SU-DHL-6 (cell line): ENCODE data around the gene CBL.

Experiments used
- H2AFZ ChIP-seq: fragments of 200-600 bp; sonication (generic); 2 replicates; pipeline ENCODE4 v1.6.1; 2014; ENCODE audit warnings: low read depth, mild to moderate bottlenecking, moderate library complexity, mixed read lengths, antibody characterized with exemption, low read length; ENCODE audit not compliant: severe bottlenecking
- H3F3A ChIP-seq: fragments of 200-600 bp; shearing (Covaris generic); 2 replicates; pipeline ENCODE4 v1.6.0; 2016; ENCODE audit warnings: antibody characterized with exemption, mild to moderate bottlenecking; ENCODE audit not compliant: insufficient read depth
- H3K27ac ChIP-seq: fragments of 200-600 bp; sonication (generic); 2 replicates; pipeline ENCODE4 v1.5.1; 2016; ENCODE audit warnings: low read depth, mild to moderate bottlenecking, low read length, moderate library complexity, mixed read lengths
- H3K27me3 ChIP-seq: fragments of 200-600 bp; sonication (generic), shearing (Covaris generic); 2 replicates; pipeline ENCODE4 v1.6.0; 2014; ENCODE audit warnings: mild to moderate bottlenecking, low read length
- H3K36me3 ChIP-seq: fragments of 200-600 bp; sonication (generic); 2 replicates; pipeline ENCODE4 v1.6.1; 2014; ENCODE audit warnings: mild to moderate bottlenecking, low read length, mixed read lengths
- H3K4me2 ChIP-seq: fragments of 300-600, 200-600 bp; shearing (Covaris generic), sonication (generic); 2 replicates; pipeline ENCODE4 v1.6.0; 2014; ENCODE audit warnings: low read length, low read depth, mild to moderate bottlenecking; ENCODE audit not compliant: poor library complexity, severe bottlenecking
- H3K4me3 ChIP-seq: fragments of 200-600 bp; sonication (generic); 2 replicates; pipeline ENCODE4 v1.5.1; 2014; ENCODE audit warnings: antibody characterized with exemption, low read length, mild to moderate bottlenecking, mixed read lengths; ENCODE audit not compliant: insufficient read depth, poor library complexity, severe bottlenecking
- H3K79me2 ChIP-seq: fragments of 200-600 bp; sonication (generic); 2 replicates; pipeline ENCODE4 v1.6.1; 2014; ENCODE audit warnings: mild to moderate bottlenecking, low read length, moderate library complexity; ENCODE audit not compliant: insufficient read depth
- H3K9ac ChIP-seq: fragments of 200-600 bp; sonication (generic); 2 replicates; pipeline ENCODE4 v1.7.0; 2014; ENCODE audit warnings: mild to moderate bottlenecking, low read length
- H3K9me2 ChIP-seq: fragments of 200-600 bp; sonication (generic); replicated peaks from 2 replicates; pipeline ENCODE4 v1.6.1; 2014; ENCODE audit warnings: low read length; ENCODE audit not compliant: insufficient read depth
- H3K9me3 ChIP-seq: fragments of 200-600 bp; sonication (generic); 2 replicates; pipeline ENCODE4 v1.6.1; 2014; ENCODE audit warnings: low read length, mixed read lengths; ENCODE audit not compliant: insufficient read depth
- H4K20me1 ChIP-seq: fragments of 200-600 bp; sonication (generic); 2 replicates; pipeline ENCODE4 v1.6.1; 2014; ENCODE audit warnings: low read depth, mild to moderate bottlenecking, antibody characterized with exemption, low read length, moderate library complexity, mixed read lengths
- EZH2phosphoT487 ChIP-seq: fragments of 200-600 bp; sonication (generic), shearing (Covaris generic); conservative IDR thresholded peaks from 2 replicates; pipeline ENCODE4 v1.6.1; 2018; ENCODE audit warnings: mild to moderate bottlenecking, antibody characterized with exemption, low read length, moderate library complexity, mixed read lengths
- TF ChIP-seq, protein P1 (sequence below): fragments of 200-600 bp; sonication (generic); IDR thresholded peaks from one replicate; pipeline ENCODE4 v1.5.1; 2017; ENCODE audit warnings: antibody characterized with exemption, mild to moderate bottlenecking, low read length, moderate library complexity; ENCODE audit not compliant: insufficient read depth, poor library complexity, severe bottlenecking

The CBL gene

DNA sequence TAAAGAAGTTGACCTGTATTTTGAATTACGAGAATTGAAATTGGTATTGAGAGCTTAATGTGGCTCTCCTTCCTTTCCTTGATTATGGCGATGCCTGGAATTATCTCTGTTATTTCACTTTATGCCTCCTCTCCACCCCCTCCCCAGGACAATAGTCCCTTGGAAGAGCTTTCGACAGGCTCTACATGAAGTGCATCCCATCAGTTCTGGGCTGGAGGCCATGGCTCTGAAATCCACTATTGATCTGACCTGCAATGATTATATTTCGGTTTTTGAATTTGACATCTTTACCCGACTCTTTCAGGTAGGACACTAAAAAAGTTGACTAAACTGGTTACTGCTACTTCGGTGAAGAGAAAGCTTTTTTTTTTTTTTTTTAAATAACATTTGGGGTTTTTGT, 67.6 kb downstream of the CBL start:
- H3K9me2 ChIP-seq, result no peaks in the 10 kb centered on the region
- H4K20me1 ChIP-seq, result no peaks in the 10 kb centered on the region
- H3K36me3 ChIP-seq, result peaks cover 30% of the 10 kb centered on the region; the same call in 1 of the 2 replicates
- no peaks in the 10 kb centered on the region for H3K9me3 ChIP-seq
- TF ChIP-seq EZH2phosphoT487, result no peak
- TF ChIP-seq, protein P1, sequence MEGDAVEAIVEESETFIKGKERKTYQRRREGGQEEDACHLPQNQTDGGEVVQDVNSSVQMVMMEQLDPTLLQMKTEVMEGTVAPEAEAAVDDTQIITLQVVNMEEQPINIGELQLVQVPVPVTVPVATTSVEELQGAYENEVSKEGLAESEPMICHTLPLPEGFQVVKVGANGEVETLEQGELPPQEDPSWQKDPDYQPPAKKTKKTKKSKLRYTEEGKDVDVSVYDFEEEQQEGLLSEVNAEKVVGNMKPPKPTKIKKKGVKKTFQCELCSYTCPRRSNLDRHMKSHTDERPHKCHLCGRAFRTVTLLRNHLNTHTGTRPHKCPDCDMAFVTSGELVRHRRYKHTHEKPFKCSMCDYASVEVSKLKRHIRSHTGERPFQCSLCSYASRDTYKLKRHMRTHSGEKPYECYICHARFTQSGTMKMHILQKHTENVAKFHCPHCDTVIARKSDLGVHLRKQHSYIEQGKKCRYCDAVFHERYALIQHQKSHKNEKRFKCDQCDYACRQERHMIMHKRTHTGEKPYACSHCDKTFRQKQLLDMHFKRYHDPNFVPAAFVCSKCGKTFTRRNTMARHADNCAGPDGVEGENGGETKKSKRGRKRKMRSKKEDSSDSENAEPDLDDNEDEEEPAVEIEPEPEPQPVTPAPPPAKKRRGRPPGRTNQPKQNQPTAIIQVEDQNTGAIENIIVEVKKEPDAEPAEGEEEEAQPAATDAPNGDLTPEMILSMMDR, result no peak
- H3K27ac ChIP-seq, result no peak overlapping the region
- no peaks in the 10 kb centered on the region for H3K27me3 ChIP-seq
- H3F3A ChIP-seq, result no peaks in the 10 kb centered on the region; the same call in 1 of the 2 replicates
- peaks cover 8% of the 10 kb centered on the region for H3K79me2 ChIP-seq
- no peak overlapping the region for H2AFZ ChIP-seq
- H3K9ac ChIP-seq, result no peak overlapping the region
- no peak overlapping the region for H3K4me3 ChIP-seq
- no peak overlapping the region for H3K4me2 ChIP-seq

DNA sequence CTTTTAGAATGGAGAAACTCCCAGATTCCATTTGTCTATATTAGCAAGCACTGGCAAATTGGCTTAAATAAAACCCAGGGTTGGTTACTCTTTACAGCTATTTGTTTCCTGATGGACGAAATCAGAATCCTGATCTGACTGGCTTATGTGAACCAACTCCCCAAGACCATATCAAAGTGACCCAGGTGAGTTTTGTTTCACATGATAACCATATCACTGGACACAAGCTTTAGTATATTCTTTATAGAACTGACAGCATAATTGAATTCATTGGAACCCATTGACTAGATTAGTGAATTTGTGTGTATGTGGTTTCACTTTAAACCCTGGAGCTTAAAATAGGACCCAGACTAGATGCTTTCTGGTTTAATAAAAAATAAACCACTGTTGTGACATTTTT, 71.5 kb downstream of the CBL start:
- Histone ChIP-seq H2AFZ (no peak overlapping the region), H3K4me2 (no peak overlapping the region), H3K79me2 (no peaks in the 10 kb centered on the region), H3K9me2 (no peaks in the 10 kb centered on the region), H3K4me3 (no peak overlapping the region), H3F3A (no peaks in the 10 kb centered on the region), H3K27me3 (no peaks in the 10 kb centered on the region), H3K36me3 (peaks cover 39% of the 10 kb centered on the region; the same call in 1 of the 2 replicates), H3K27ac (no peak overlapping the region), H3K9ac (no peak overlapping the region), H4K20me1 (no peaks in the 10 kb centered on the region), H3K9me3 (no peaks in the 10 kb centered on the region)
- TF ChIP-seq, protein P1, result no peak
- no peak for TF ChIP-seq EZH2phosphoT487

DNA sequence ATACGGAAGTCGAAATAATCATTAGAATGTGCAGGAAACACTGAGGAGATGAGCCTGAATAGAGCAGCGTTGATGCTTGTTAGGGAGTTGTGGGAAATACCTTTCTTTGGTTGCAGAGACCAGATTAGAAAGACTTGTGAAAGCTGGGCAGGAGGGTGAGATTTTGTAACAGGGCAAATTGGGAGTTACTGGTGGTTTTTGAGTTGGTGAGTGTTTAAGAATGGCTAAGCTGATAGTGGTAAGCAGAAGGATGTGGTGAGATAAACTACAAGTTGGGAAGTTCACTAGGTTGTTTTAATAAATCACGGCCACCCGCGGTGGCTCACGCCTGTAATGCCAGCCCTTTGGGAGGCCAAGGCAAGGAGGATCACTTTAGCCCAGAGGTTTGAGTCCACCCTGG, 76.4 kb downstream of the CBL start:
- peaks cover 24% of the 10 kb centered on the region; the same call in 1 of the 2 replicates for H3K36me3 ChIP-seq
- H3K9ac ChIP-seq, result no peak overlapping the region
- no peaks in the 10 kb centered on the region for H4K20me1 ChIP-seq
- H2AFZ ChIP-seq, result no peak overlapping the region
- no peak overlapping the region for H3K4me2 ChIP-seq
- H3K79me2 ChIP-seq, result no peaks in the 10 kb centered on the region
- H3K27me3 ChIP-seq, result no peaks in the 10 kb centered on the region
- H3K9me3 ChIP-seq, result no peaks in the 10 kb centered on the region
- TF ChIP-seq EZH2phosphoT487, result no peak
- TF ChIP-seq, protein P1, result no peak
- no peak overlapping the region for H3K4me3 ChIP-seq
- no peaks in the 10 kb centered on the region for H3K9me2 ChIP-seq
- H3F3A ChIP-seq, result peaks cover 5% of the 10 kb centered on the region
- H3K27ac ChIP-seq, result no peak overlapping the region
